Keratinocyte (primary cell): Measurements from ENCODE around the gene DOCK11. TPM values are rescaled to one million over a fixed set of nuclear protein-coding genes. Genes with fewer than 3 reads are reported as not detected.

Experiments
- DNase-seq: peaks from one replicate; pipeline ENCODE4 v3.0.0-alpha.2; 2011; ENCODE audit warnings: low read depth, missing footprints, low spot score
- FAIRE-seq: peaks from 2 replicates; lab custom pipeline; 2011; peaks lifted over from hg19 to GRCh38; lab: Jason Lieb, UNC
- H2AFZ ChIP-seq: 2 replicates; pipeline ENCODE4 v1.6.0; 2012; ENCODE audit warnings: low read length, control low read depth, inconsistent platforms; ENCODE audit not compliant: control insufficient read depth
- H3K27ac ChIP-seq: 2 replicates; pipeline ENCODE4 v1.5.1; 2011; ENCODE audit warnings: low read length; ENCODE audit not compliant: control insufficient read depth, insufficient read depth
- H3K27me3 ChIP-seq: 3 replicates; pipeline ENCODE4 v1.6.0; 2011; ENCODE audit warnings: low read length; ENCODE audit not compliant: control insufficient read depth, insufficient read depth; ENCODE audit errors: extremely low read depth
- H3K36me3 ChIP-seq, 2 experiments: 2 replicates in 1 of 2; 3 replicates in 1 of 2; pipeline ENCODE4 v1.5.1; 2011; ENCODE audit warnings: low read length in 2 of 2, mild to moderate bottlenecking in 1 of 2; ENCODE audit not compliant: control insufficient read depth in 2 of 2, insufficient read depth in 2 of 2; ENCODE audit errors: extremely low read depth in 1 of 2
- H3K4me1 ChIP-seq: 3 replicates; pipeline ENCODE4 v1.5.1; 2011; ENCODE audit warnings: low read length; ENCODE audit not compliant: control insufficient read depth, insufficient read depth; ENCODE audit errors: extremely low read depth
- H3K4me2 ChIP-seq: 3 replicates; pipeline ENCODE4 v1.6.0; 2011; ENCODE audit warnings: low read depth, low read length; ENCODE audit not compliant: control insufficient read depth, insufficient read depth; ENCODE audit errors: extremely low read depth
- H3K4me3 ChIP-seq, 3 experiments: fragments of 200-600 bp in 1 of 3; sonication (generic) in 1 of 3; 2 replicates in 2 of 3; 3 replicates in 1 of 3; pipeline ENCODE4 v1.5.1; 2011 to 2016; ENCODE audit warnings: low read length in 3 of 3, mild to moderate bottlenecking in 3 of 3, control low read depth in 2 of 3, inconsistent platforms in 1 of 3, low read depth in 1 of 3, mixed read lengths in 1 of 3, mixed run types in 1 of 3, moderate library complexity in 1 of 3; ENCODE audit not compliant: control insufficient read depth in 2 of 3, insufficient read depth in 2 of 3; ENCODE audit errors: extremely low read depth in 1 of 3
- H3K79me2 ChIP-seq: 2 replicates; pipeline ENCODE4 v1.6.0; 2012; ENCODE audit warnings: low read length; ENCODE audit not compliant: control insufficient read depth, insufficient read depth
- H3K9ac ChIP-seq: 3 replicates; pipeline ENCODE4 v1.6.0; 2011; ENCODE audit warnings: low read length; ENCODE audit not compliant: control insufficient read depth, insufficient read depth; ENCODE audit errors: extremely low read depth
- H3K9me1 ChIP-seq: 3 replicates; pipeline ENCODE4 v1.6.0; 2011; ENCODE audit warnings: low read length; ENCODE audit not compliant: control insufficient read depth, insufficient read depth; ENCODE audit errors: extremely low read depth
- H3K9me3 ChIP-seq: 2 replicates; pipeline ENCODE4 v1.5.1; 2012; ENCODE audit warnings: low read depth, low read length; ENCODE audit not compliant: control insufficient read depth
- H4K20me1 ChIP-seq: 3 replicates; pipeline ENCODE4 v1.6.0; 2011; ENCODE audit warnings: low read length; ENCODE audit not compliant: control insufficient read depth, insufficient read depth; ENCODE audit errors: extremely low read depth
- EZH2 ChIP-seq: IDR thresholded peaks from one replicate; pipeline ENCODE4 v1.6.1; 2012; ENCODE audit warnings: inconsistent platforms, mild to moderate bottlenecking, low read length, moderate library complexity
- dilution Hi-C: fragments of 300-500 bp; cut with MboI; formaldehyde crosslinking; loops from one replicate; pipeline ENCODE4 v1.7.0; 2020; ENCODE audit warnings: low sequenced_read_pairs; ENCODE audit not compliant: extremely low pct_ligation_motif_present
- polyA plus RNA-seq, 5 experiments: library from polyadenylated mRNA; depleted of rRNA in 3 of 5; stranded (reverse) in 3 of 5; stranded (forward) in 1 of 5; unstranded in 1 of 5; fragments of >200 nt; gene quantifications; 1 replicate in 1 of 5; 2 replicates in 3 of 5; 3 replicates in 1 of 5; pipeline versions ENCODE4 v1.2.1 to v1.2.3, GENCODE V29; 2011 to 2012; ENCODE audit warnings: missing spikeins in 2 of 5, low read depth in 1 of 5, low replicate concordance in 1 of 5
- TF ChIP-seq, protein P1 (sequence below), 3 experiments: IDR thresholded peaks in 1 of 3; conservative IDR thresholded peaks in 1 of 3; optimal IDR thresholded peaks in 1 of 3; 2 replicates in 2 of 3; 3 replicates in 1 of 3; pipeline versions ENCODE3 to v1.5.1; 2011; ENCODE audit warnings: low read length in 3 of 3, mild to moderate bottlenecking in 3 of 3, moderate library complexity in 2 of 3, control low read depth in 1 of 3, inconsistent platforms in 1 of 3; ENCODE audit not compliant: insufficient read depth in 2 of 3; ENCODE audit errors: extremely low read depth in 1 of 3

Gene DOCK11
- polyA plus RNA-seq, 1 donor (not counting 4 experiments of a cell fraction or from before 2014, with no cell fraction given) = 4.6 TPM

DNA sequence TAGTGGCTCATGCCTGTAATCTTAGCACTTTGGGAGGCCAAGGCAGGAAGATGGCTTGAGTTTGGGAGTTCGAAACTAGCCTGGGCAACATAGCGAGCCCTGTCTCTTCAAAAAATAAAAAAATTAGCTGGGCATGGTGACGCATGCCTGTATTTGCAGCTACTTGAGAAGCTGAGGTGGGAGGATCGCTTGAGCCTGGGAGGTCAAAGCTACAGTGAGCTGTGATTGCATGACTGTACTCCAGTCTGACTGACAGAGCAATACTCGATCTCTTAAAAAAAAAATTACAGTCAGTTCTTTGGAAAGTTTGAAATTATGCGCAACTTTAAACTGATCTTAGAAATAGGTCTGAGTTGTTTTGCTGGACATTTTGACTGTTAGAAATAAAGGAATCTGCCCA, 55.8 kb downstream of the DOCK11 start:
- Histone ChIP-seq H3K9ac (no peak overlapping the region), H3K79me2 (no peaks in the 10 kb centered on the region), H4K20me1 (no peaks in the 10 kb centered on the region), H3K27me3 (no peaks in the 10 kb centered on the region), H2AFZ (no peak overlapping the region), H3K27ac (peak overlapping the region; percentile 49), H3K4me3 (no peak overlapping the region), H3K4me2 (peak overlapping the region; percentile 38), H3K9me1 (no peaks in the 10 kb centered on the region), H3K36me3 (no peaks in the 10 kb centered on the region), H3K4me1 (peaks cover 27% of the 10 kb centered on the region), H3K9me3 (no peaks in the 10 kb centered on the region)
- dilution Hi-C loops = no loop called here
- DNase-seq (peak; percentile 17), FAIRE-seq (no peak)
- no peak for TF ChIP-seq EZH2
- TF ChIP-seq, protein P1, sequence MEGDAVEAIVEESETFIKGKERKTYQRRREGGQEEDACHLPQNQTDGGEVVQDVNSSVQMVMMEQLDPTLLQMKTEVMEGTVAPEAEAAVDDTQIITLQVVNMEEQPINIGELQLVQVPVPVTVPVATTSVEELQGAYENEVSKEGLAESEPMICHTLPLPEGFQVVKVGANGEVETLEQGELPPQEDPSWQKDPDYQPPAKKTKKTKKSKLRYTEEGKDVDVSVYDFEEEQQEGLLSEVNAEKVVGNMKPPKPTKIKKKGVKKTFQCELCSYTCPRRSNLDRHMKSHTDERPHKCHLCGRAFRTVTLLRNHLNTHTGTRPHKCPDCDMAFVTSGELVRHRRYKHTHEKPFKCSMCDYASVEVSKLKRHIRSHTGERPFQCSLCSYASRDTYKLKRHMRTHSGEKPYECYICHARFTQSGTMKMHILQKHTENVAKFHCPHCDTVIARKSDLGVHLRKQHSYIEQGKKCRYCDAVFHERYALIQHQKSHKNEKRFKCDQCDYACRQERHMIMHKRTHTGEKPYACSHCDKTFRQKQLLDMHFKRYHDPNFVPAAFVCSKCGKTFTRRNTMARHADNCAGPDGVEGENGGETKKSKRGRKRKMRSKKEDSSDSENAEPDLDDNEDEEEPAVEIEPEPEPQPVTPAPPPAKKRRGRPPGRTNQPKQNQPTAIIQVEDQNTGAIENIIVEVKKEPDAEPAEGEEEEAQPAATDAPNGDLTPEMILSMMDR (optimal IDR thresholded peaks at IDR 0.05 in 1 of 3, IDR thresholded peaks at IDR 0.05 in 1 of 3, conservative IDR thresholded peaks at IDR 0.05 in 1 of 3; ENCODE audit: extremely low read depth in 1 of 3, insufficient read depth in 2 of 3, low read length in 3 of 3) = no peak

DNA sequence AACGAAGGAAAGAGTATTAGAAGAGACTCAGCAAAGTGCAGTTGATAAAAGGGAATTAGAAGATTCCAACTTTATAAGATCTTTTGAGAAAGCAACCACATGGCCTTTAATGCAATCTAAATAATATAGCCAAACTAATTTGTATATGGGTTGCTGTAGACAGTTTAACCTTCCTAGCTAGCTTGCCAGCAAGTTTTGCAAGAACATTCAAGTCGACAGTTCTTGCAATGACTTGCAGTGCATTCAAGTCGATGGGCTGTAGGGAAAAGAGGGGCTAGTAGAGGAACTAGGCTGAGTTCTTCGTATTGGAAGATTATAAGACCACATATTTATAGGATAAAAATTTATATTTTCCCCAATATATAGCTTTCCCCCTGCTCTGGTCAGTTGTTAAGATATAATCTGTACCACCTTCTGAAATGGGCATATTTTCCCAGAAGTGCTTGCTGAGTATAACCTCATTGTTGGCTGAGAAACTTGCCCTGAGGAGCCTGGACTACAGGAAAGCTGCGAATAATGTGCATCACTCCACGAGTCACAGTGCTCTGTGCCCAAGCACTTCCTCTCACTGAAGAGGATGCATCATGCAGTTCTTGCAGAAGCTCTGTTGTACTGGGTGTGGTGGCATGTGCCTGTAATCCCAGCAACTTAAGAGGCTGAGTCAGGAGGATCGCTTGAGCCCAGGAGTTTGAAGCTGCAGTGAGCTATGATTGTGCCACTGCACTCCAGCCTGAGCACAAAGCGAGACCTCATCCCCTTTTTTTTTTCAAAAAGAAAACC, 56.7 kb downstream of the DOCK11 start:
- Histone ChIP-seq H3K9ac (no peak overlapping the region), H3K36me3 (no peaks in the 10 kb centered on the region), H3K27me3 (no peaks in the 10 kb centered on the region), H3K9me1 (no peaks in the 10 kb centered on the region), H3K27ac (peak overlapping the region; percentile 49), H4K20me1 (no peaks in the 10 kb centered on the region), H3K4me3 (no peak overlapping the region), H3K4me1 (peaks cover 27% of the 10 kb centered on the region), H3K9me3 (no peaks in the 10 kb centered on the region), H3K4me2 (peak overlapping the region; percentile 38), H3K79me2 (no peaks in the 10 kb centered on the region), H2AFZ (no peak overlapping the region)
- TF ChIP-seq, protein P1 (optimal IDR thresholded peaks at IDR 0.05 in 1 of 3, IDR thresholded peaks at IDR 0.05 in 1 of 3, conservative IDR thresholded peaks at IDR 0.05 in 1 of 3; ENCODE audit: extremely low read depth in 1 of 3, insufficient read depth in 2 of 3, low read length in 3 of 3) = no peak
- no peak for TF ChIP-seq EZH2
- FAIRE-seq (peak; percentile 74), DNase-seq (peak; percentile 25)
- dilution Hi-C loops = no loop called here
